Measurements from ENCODE around the gene ACSS2. TPM values are rescaled to one million over a fixed set of nuclear protein-coding genes. Genes with fewer than 3 reads are reported as not detected.

The ACSS2 gene
- total RNA-seq, 4 donors from 2014 or later = 58.9 to 114 (median 85.3) TPM

GRCh38 chr20:34955231-34956040 lies 79.0 kb downstream of the ACSS2 start, which contains the start of the genes GSS and MYH7B:
Gene GSS, minus strand, starts transcription at chr20:34955806. Its CDS starts 3,954 bp downstream, at chr20:34951852.
Gene MYH7B, plus strand, starts transcription at chr20:34955868. Its CDS starts 22,138 bp downstream, at chr20:34978006.
- no peaks in the 10 kb centered on the region for H3K27me3 ChIP-seq
- no peak for TF ChIP-seq EP300 (IDR thresholded peaks at IDR 0.05)
- peak; percentile 22 to 40 for TF ChIP-seq CTCF (IDR thresholded peaks at IDR 0.05)
- TF ChIP-seq POLR2AphosphoS5 (IDR thresholded peaks at IDR 0.05) = peak; percentile 18 to 93 (median 86)
- peak in 1 of 2 donors; percentile 67 for TF ChIP-seq POLR2A (IDR thresholded peaks at IDR 0.05)
- DNase-seq (ENCODE audit: low spot score in 2 of 2) = peak; percentile 97 to 98
- H3K9me3 ChIP-seq = no peaks in the 10 kb centered on the region
- peak within 1 kb of the TSS; percentile 68 for H3K4me3 ChIP-seq
- WGBS = under 1% methylated on average over 39 of the region's 62 CpGs
- H3K4me1 ChIP-seq = peaks cover 21% of the 10 kb centered on the region
- H3K27ac ChIP-seq = peak within 1 kb of the TSS; percentile 77
- peaks cover 2% of the 10 kb centered on the region for H3K36me3 ChIP-seq

- H3K27me3 ChIP-seq = no peaks in the 10 kb centered on the region
- H3K36me3 ChIP-seq = no peaks in the 10 kb centered on the region
- H3K4me3 ChIP-seq = peak overlapping the region; percentile 68
- peak overlapping the region; percentile 77 for H3K27ac ChIP-seq
- DNase-seq (ENCODE audit: low spot score in 2 of 2) = no peak
- peaks cover 21% of the 10 kb centered on the region for H3K4me1 ChIP-seq
- no peak for TF ChIP-seq CTCF (IDR thresholded peaks at IDR 0.05)
- no peaks in the 10 kb centered on the region for H3K9me3 ChIP-seq
- 16% methylated on average over 6 of the region's 6 CpGs for WGBS
These were observed 79.6 kb downstream of the ACSS2 start for GRCh38 chr20:34956041-34956458.

GRCh38 chr20:34956751-34957472 lies 80.5 kb downstream of the ACSS2 start:
- WGBS = 77% methylated on average over 21 of the region's 21 CpGs
- no peak for DNase-seq (ENCODE audit: low spot score in 2 of 2)
- H3K36me3 ChIP-seq = no peaks in the 10 kb centered on the region
- TF ChIP-seq EP300 (IDR thresholded peaks at IDR 0.05) (no peak), CTCF (IDR thresholded peaks at IDR 0.05) (no peak), POLR2AphosphoS5 (IDR thresholded peaks at IDR 0.05) (no peak), POLR2A (IDR thresholded peaks at IDR 0.05) (no peak)
- H3K27me3 ChIP-seq = no peaks in the 10 kb centered on the region
- H3K4me3 ChIP-seq = no peak overlapping the region
- H3K4me1 ChIP-seq = peaks cover 18% of the 10 kb centered on the region
- H3K9me3 ChIP-seq = no peaks in the 10 kb centered on the region
- no peak overlapping the region for H3K27ac ChIP-seq

- DNase-seq (ENCODE audit: low spot score in 2 of 2) = no peak
- WGBS = 91% methylated on average over 5 of the region's 5 CpGs
- Histone ChIP-seq H3K27ac (no peak overlapping the region), H3K27me3 (no peaks in the 10 kb centered on the region), H3K4me3 (no peak overlapping the region), H3K9me3 (no peaks in the 10 kb centered on the region), H3K4me1 (no peaks in the 10 kb centered on the region), H3K36me3 (no peaks in the 10 kb centered on the region)
- TF ChIP-seq POLR2AphosphoS5 (IDR thresholded peaks at IDR 0.05) (no peak), EP300 (IDR thresholded peaks at IDR 0.05) (no peak), CTCF (IDR thresholded peaks at IDR 0.05) (no peak), POLR2A (IDR thresholded peaks at IDR 0.05) (no peak)
These were observed 88.1 kb downstream of the ACSS2 start for GRCh38 chr20:34964486-34964885.

GRCh38 chr20:34965051-34965450 lies 88.6 kb downstream of the ACSS2 start:
- Histone ChIP-seq H3K27ac (no peak overlapping the region), H3K9me3 (no peaks in the 10 kb centered on the region), H3K36me3 (no peaks in the 10 kb centered on the region), H3K4me3 (no peak overlapping the region), H3K4me1 (no peaks in the 10 kb centered on the region), H3K27me3 (no peaks in the 10 kb centered on the region)
- no peak for TF ChIP-seq POLR2A (IDR thresholded peaks at IDR 0.05)
- TF ChIP-seq EP300 (IDR thresholded peaks at IDR 0.05) = no peak
- no peak for TF ChIP-seq POLR2AphosphoS5 (IDR thresholded peaks at IDR 0.05)
- TF ChIP-seq CTCF (IDR thresholded peaks at IDR 0.05) = no peak
- no peak for DNase-seq (ENCODE audit: low spot score in 2 of 2)
- WGBS = 98% methylated on average over 5 of the region's 5 CpGs
